Vagina (tissue), 2 donors: ENCODE results near the gene ITPKB.

Source experiments
- POLR2AphosphoS5 ChIP-seq, 2 donors: sonication (generic); formaldehyde crosslinking; IDR thresholded peaks; one replicate each; pipeline ENCODE4 v1.9.0; 2017; ENCODE audit warnings: antibody characterized with exemption in 2 of 2, mild to moderate bottlenecking in 2 of 2, low read depth in 1 of 2; ENCODE audit not compliant: insufficient read depth in 1 of 2
- TF ChIP-seq, protein P1 (sequence below), 3 experiments: fragments of 450-650 bp in 2 of 3; fragments of 200-600 bp in 1 of 3; sonication (generic) in 1 of 3; IDR thresholded peaks; one replicate each; pipeline ENCODE4 v1.5.1; 2017 to 2019; ENCODE audit warnings: antibody characterized with exemption in 3 of 3, mild to moderate bottlenecking in 2 of 3, moderate library complexity in 2 of 3

DNA sequence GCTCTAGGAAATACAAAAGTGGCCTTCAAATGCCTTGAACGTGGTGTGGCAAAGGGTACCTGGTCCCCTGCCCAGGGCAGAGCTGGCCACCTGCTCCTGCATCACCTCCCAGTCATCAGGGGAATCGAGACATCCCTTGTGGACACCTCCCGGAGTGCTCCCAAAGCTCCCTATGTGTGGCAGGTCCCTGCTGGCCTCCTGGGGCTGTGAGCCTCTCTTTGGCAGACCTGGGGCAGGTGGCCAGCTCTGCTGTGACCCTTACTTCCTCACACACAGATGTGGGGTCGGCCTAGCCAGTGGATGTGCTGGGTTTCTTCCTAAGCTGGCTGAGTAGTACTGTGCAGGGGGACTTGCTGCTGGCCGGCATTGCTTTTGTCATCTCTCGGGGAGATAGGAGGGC, 86.5 kb downstream of the ITPKB start:
- TF ChIP-seq, protein P1, sequence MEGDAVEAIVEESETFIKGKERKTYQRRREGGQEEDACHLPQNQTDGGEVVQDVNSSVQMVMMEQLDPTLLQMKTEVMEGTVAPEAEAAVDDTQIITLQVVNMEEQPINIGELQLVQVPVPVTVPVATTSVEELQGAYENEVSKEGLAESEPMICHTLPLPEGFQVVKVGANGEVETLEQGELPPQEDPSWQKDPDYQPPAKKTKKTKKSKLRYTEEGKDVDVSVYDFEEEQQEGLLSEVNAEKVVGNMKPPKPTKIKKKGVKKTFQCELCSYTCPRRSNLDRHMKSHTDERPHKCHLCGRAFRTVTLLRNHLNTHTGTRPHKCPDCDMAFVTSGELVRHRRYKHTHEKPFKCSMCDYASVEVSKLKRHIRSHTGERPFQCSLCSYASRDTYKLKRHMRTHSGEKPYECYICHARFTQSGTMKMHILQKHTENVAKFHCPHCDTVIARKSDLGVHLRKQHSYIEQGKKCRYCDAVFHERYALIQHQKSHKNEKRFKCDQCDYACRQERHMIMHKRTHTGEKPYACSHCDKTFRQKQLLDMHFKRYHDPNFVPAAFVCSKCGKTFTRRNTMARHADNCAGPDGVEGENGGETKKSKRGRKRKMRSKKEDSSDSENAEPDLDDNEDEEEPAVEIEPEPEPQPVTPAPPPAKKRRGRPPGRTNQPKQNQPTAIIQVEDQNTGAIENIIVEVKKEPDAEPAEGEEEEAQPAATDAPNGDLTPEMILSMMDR (IDR thresholded peaks at IDR 0.05), result no peak
- no peak for TF ChIP-seq POLR2AphosphoS5 (IDR thresholded peaks at IDR 0.05; ENCODE audit: insufficient read depth in 1 of 2, low read depth in 1 of 2)
